ENCODE results near the gene APP.

APP gene

DNA sequence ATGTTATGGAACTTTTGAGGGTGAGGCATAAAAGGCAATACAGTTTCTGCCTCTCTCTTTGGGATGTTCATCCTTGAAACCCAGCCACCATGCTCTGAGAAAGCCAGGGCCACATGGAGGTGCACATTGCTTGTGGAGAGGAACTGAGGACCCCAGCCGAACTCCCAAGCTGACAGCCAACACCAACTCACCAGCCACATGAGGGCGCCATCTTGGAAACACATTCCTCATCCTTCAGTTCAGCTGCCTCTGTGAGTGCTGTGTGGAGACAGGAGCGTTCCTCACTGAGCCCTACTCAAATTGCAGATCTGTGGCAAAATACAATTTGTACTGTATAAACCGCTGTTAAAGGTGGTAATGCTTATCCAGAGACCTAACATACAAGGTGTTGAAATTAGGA lies 298.3 kb downstream of the APP start:
- H3K4me3 ChIP-seq (ENCODE audit: insufficient read depth, low read length, poor library complexity, severe bottlenecking), result no peak overlapping the region
- H3K79me2 ChIP-seq (ENCODE audit: insufficient read depth, low read length), result no peaks in the 10 kb centered on the region
- H4K20me1 ChIP-seq (ENCODE audit: low read depth, low read length), result no peaks in the 10 kb centered on the region
- H3K9ac ChIP-seq (ENCODE audit: low read length), result no peak overlapping the region
- H3K9me3 ChIP-seq (ENCODE audit: insufficient read depth, low read length), result no peaks in the 10 kb centered on the region
- no peak overlapping the region for H2AFZ ChIP-seq (ENCODE audit: low read depth, low read length, severe bottlenecking)
- no peak for TF ChIP-seq EZH2phosphoT487 (conservative IDR thresholded peaks at IDR 0.05; ENCODE audit: low read length)
- TF ChIP-seq, protein P1, sequence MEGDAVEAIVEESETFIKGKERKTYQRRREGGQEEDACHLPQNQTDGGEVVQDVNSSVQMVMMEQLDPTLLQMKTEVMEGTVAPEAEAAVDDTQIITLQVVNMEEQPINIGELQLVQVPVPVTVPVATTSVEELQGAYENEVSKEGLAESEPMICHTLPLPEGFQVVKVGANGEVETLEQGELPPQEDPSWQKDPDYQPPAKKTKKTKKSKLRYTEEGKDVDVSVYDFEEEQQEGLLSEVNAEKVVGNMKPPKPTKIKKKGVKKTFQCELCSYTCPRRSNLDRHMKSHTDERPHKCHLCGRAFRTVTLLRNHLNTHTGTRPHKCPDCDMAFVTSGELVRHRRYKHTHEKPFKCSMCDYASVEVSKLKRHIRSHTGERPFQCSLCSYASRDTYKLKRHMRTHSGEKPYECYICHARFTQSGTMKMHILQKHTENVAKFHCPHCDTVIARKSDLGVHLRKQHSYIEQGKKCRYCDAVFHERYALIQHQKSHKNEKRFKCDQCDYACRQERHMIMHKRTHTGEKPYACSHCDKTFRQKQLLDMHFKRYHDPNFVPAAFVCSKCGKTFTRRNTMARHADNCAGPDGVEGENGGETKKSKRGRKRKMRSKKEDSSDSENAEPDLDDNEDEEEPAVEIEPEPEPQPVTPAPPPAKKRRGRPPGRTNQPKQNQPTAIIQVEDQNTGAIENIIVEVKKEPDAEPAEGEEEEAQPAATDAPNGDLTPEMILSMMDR (IDR thresholded peaks at IDR 0.05; ENCODE audit: insufficient read depth, low read length, poor library complexity, severe bottlenecking), result no peak
- H3K27me3 ChIP-seq (ENCODE audit: low read length), result no peaks in the 10 kb centered on the region
- H3K9me2 ChIP-seq (replicated peaks; ENCODE audit: insufficient read depth, low read length), result no peaks in the 10 kb centered on the region
- no peak overlapping the region for H3K4me2 ChIP-seq (ENCODE audit: low read depth, low read length, poor library complexity, severe bottlenecking)
- H3K36me3 ChIP-seq (ENCODE audit: low read length), result no peaks in the 10 kb centered on the region
- H3K27ac ChIP-seq (ENCODE audit: low read depth, low read length), result no peak overlapping the region
- H3F3A ChIP-seq (ENCODE audit: insufficient read depth), result no peaks in the 10 kb centered on the region

GRCh38 chr21:25871566-25871965 lies 299.0 kb downstream of the APP start:
- no peaks in the 10 kb centered on the region for H3K27me3 ChIP-seq (ENCODE audit: low read length)
- H3K27ac ChIP-seq (ENCODE audit: low read depth, low read length), result no peak overlapping the region
- no peak overlapping the region for H3K4me2 ChIP-seq (ENCODE audit: low read depth, low read length, poor library complexity, severe bottlenecking)
- H2AFZ ChIP-seq (ENCODE audit: low read depth, low read length, severe bottlenecking), result no peak overlapping the region
- H3K36me3 ChIP-seq (ENCODE audit: low read length), result no peaks in the 10 kb centered on the region
- H3K4me3 ChIP-seq (ENCODE audit: insufficient read depth, low read length, poor library complexity, severe bottlenecking), result no peak overlapping the region
- H3K9ac ChIP-seq (ENCODE audit: low read length), result no peak overlapping the region
- TF ChIP-seq, protein P1 (IDR thresholded peaks at IDR 0.05; ENCODE audit: insufficient read depth, low read length, poor library complexity, severe bottlenecking), result no peak
- no peak for TF ChIP-seq EZH2phosphoT487 (conservative IDR thresholded peaks at IDR 0.05; ENCODE audit: low read length)
- H3K9me2 ChIP-seq (replicated peaks; ENCODE audit: insufficient read depth, low read length), result no peaks in the 10 kb centered on the region
- no peaks in the 10 kb centered on the region for H3F3A ChIP-seq (ENCODE audit: insufficient read depth)
- H4K20me1 ChIP-seq (ENCODE audit: low read depth, low read length), result no peaks in the 10 kb centered on the region
- no peaks in the 10 kb centered on the region for H3K9me3 ChIP-seq (ENCODE audit: insufficient read depth, low read length)
- no peaks in the 10 kb centered on the region for H3K79me2 ChIP-seq (ENCODE audit: insufficient read depth, low read length)

DNA sequence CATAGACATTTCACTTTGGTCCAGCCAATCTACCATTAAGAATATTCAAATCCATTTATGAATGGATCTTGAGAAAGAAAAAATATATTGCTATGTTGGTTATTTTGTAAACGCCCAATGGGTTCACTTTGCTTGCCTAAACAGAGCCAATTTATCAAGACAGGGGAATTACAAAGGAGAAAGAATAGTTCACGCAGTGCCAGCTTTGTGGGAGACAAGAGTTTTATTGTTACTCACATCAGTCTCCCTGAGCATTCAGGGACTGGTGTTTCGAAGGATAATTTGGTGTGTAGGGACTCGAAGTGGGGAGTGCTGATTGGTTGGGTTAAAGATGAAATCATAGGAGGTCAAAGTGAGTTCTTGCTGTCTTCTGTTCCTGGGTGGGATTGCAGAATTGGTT lies 300.5 kb downstream of the APP start:
- Histone ChIP-seq H3K27me3 (ENCODE audit: low read length) (no peaks in the 10 kb centered on the region), H3K9ac (ENCODE audit: low read length) (no peak overlapping the region), H3K4me3 (ENCODE audit: insufficient read depth, low read length, poor library complexity, severe bottlenecking) (no peak overlapping the region), H3F3A (ENCODE audit: insufficient read depth) (no peaks in the 10 kb centered on the region), H3K36me3 (ENCODE audit: low read length) (no peaks in the 10 kb centered on the region), H3K79me2 (ENCODE audit: insufficient read depth, low read length) (no peaks in the 10 kb centered on the region), H2AFZ (ENCODE audit: low read depth, low read length, severe bottlenecking) (no peak overlapping the region), H3K9me2 (replicated peaks; ENCODE audit: insufficient read depth, low read length) (no peaks in the 10 kb centered on the region), H3K4me2 (ENCODE audit: low read depth, low read length, poor library complexity, severe bottlenecking) (no peak overlapping the region), H3K27ac (ENCODE audit: low read depth, low read length) (no peak overlapping the region), H3K9me3 (ENCODE audit: insufficient read depth, low read length) (no peaks in the 10 kb centered on the region), H4K20me1 (ENCODE audit: low read depth, low read length) (no peaks in the 10 kb centered on the region)
- TF ChIP-seq, protein P1 (IDR thresholded peaks at IDR 0.05; ENCODE audit: insufficient read depth, low read length, poor library complexity, severe bottlenecking), result no peak

DNA sequence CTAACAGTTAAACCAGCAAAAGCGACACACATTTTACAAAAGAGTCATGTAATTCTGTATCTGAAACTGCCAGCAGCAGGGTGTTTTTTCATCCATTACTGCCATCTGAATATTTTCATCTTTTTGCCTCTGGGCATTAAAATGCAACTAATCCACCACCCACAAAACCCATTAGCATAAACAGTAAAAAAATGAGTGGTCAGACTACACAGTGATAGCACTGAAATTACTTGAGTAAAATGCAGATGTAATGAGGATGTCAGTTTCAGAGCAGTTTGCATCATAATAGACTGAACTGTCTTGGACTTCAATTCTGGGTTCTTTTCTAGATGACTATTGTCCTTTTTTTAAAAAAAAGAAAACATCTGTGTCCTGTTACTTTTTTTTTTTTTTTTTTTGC lies 303.5 kb downstream of the APP start:
- no peaks in the 10 kb centered on the region for H3K36me3 ChIP-seq (ENCODE audit: low read length)
- no peak for TF ChIP-seq EZH2phosphoT487 (conservative IDR thresholded peaks at IDR 0.05; ENCODE audit: low read length)
- TF ChIP-seq, protein P1 (IDR thresholded peaks at IDR 0.05; ENCODE audit: insufficient read depth, low read length, poor library complexity, severe bottlenecking), result no peak
- no peaks in the 10 kb centered on the region for H3K79me2 ChIP-seq (ENCODE audit: insufficient read depth, low read length)
- no peak overlapping the region for H3K27ac ChIP-seq (ENCODE audit: low read depth, low read length)
- H3K4me2 ChIP-seq (ENCODE audit: low read depth, low read length, poor library complexity, severe bottlenecking), result no peak overlapping the region
- no peaks in the 10 kb centered on the region for H3K27me3 ChIP-seq (ENCODE audit: low read length)
- no peak overlapping the region for H2AFZ ChIP-seq (ENCODE audit: low read depth, low read length, severe bottlenecking)
- H3K9me2 ChIP-seq (replicated peaks; ENCODE audit: insufficient read depth, low read length), result no peaks in the 10 kb centered on the region
- H4K20me1 ChIP-seq (ENCODE audit: low read depth, low read length), result no peaks in the 10 kb centered on the region
- no peak overlapping the region for H3K4me3 ChIP-seq (ENCODE audit: insufficient read depth, low read length, poor library complexity, severe bottlenecking)
- H3K9ac ChIP-seq (ENCODE audit: low read length), result no peak overlapping the region
- H3F3A ChIP-seq (ENCODE audit: insufficient read depth), result no peaks in the 10 kb centered on the region
- H3K9me3 ChIP-seq (ENCODE audit: insufficient read depth, low read length), result no peaks in the 10 kb centered on the region
